Naive B cell (primary cell): ENCODE measurements around the gene GPR52. TPM values are rescaled to one million over a fixed set of nuclear protein-coding genes. Genes with fewer than 3 reads are reported as not detected.

Experiments used
- ATAC-seq, 2 donors: fragments of 150-1000 bp; cut with Tn5 transposase; 2 replicates each; pipeline ENCODE4 v1.10.0; 2021; ENCODE audit warnings: low read depth in 2 of 2, mild to moderate bottlenecking in 2 of 2, moderate library complexity in 2 of 2
- DNase-seq: peaks from one replicate; pipeline ENCODE4 v3.0.0; 2022
- H3K27ac Mint-ChIP-seq, 6 donors: one replicate each; pipeline ENCODE4 v1.8.0; 2020 to 2022; ENCODE audit warnings: mild to moderate bottlenecking in 6 of 6, mixed read lengths in 6 of 6, moderate library complexity in 5 of 6, inconsistent platforms in 2 of 6
- H3K27me3 Mint-ChIP-seq, 3 donors: one replicate each; pipeline ENCODE4 v1.8.0; 2021 to 2022; ENCODE audit warnings: mixed read lengths in 3 of 3, mild to moderate bottlenecking in 1 of 3
- H3K36me3 Mint-ChIP-seq, 2 donors: one replicate each; pipeline ENCODE4 v1.8.0; 2020 to 2022; ENCODE audit warnings: mixed read lengths in 2 of 2, inconsistent platforms in 1 of 2, mild to moderate bottlenecking in 1 of 2
- H3K4me1 Mint-ChIP-seq, 3 donors: one replicate each; pipeline ENCODE4 v1.8.0; 2020 to 2022; ENCODE audit warnings: mixed read lengths in 3 of 3, inconsistent platforms in 1 of 3, mild to moderate bottlenecking in 1 of 3, moderate library complexity in 1 of 3
- H3K4me3 Mint-ChIP-seq, 8 donors: one replicate each; pipeline ENCODE4 v1.8.0; 2020 to 2022; ENCODE audit warnings: mild to moderate bottlenecking in 8 of 8, mixed read lengths in 8 of 8, moderate library complexity in 8 of 8, inconsistent platforms in 2 of 8
- H3K9me3 Mint-ChIP-seq, 7 donors: one replicate each; pipeline ENCODE4 v1.8.0; 2020 to 2022; ENCODE audit warnings: mixed read lengths in 7 of 7, mild to moderate bottlenecking in 5 of 7, inconsistent platforms in 2 of 7, moderate library complexity in 1 of 7
- polyA plus RNA-seq, 6 donors: library from polyadenylated mRNA; unstranded; fragments of 300-500 nt; fragmentation: Illumina TruSeq; gene quantifications; one replicate each; pipeline ENCODE4 v1.2.3, GENCODE V29; 2021; ENCODE audit warnings: low read depth in 6 of 6

Gene GPR52
- polyA plus RNA-seq, 6 donors from 2014 or later = not detected

GRCh38 chr1:174425121-174425520, 22.6 kb upstream of the GPR52 start:
- peaks cover 6 to 9% (median 6%) of the 10 kb centered on the region in 3 donors for H3K4me1 Mint-ChIP-seq
- H3K9me3 Mint-ChIP-seq = no peaks in the 10 kb centered on the region
- H3K36me3 Mint-ChIP-seq = peaks cover 0 to 10% of the 10 kb centered on the region in 2 donors
- no peaks in the 10 kb centered on the region for H3K27me3 Mint-ChIP-seq
- DNase-seq (no peak), ATAC-seq (no peak)
- no peak overlapping the region for H3K4me3 Mint-ChIP-seq
- H3K27ac Mint-ChIP-seq = no peak overlapping the region

DNA sequence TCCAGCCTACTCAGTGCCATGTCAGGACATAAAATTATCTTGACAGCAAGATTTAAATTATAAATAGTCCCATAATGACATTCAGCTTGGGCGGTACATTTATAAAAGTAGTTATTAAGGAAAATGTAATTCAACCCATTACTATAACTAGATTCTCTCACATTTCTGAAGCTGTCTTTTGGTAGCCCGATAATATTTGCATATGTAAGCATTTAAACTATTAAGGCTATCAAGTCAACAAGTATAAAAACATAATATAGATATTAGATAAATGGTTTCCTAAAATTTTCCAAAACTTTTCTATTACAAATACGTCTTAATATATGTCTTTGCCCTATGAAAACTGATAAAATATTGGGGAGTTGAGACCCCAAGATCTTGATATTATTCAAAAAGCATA, 21.6 kb upstream of the GPR52 start:
- no peaks in the 10 kb centered on the region for H3K9me3 Mint-ChIP-seq
- no peak overlapping the region for H3K4me3 Mint-ChIP-seq
- ATAC-seq (no peak), DNase-seq (no peak)
- peaks cover 6 to 9% (median 6%) of the 10 kb centered on the region in 3 donors for H3K4me1 Mint-ChIP-seq
- H3K27ac Mint-ChIP-seq = no peak overlapping the region
- H3K27me3 Mint-ChIP-seq = no peaks in the 10 kb centered on the region
- H3K36me3 Mint-ChIP-seq = peaks cover 0 to 6% of the 10 kb centered on the region in 2 donors

DNA sequence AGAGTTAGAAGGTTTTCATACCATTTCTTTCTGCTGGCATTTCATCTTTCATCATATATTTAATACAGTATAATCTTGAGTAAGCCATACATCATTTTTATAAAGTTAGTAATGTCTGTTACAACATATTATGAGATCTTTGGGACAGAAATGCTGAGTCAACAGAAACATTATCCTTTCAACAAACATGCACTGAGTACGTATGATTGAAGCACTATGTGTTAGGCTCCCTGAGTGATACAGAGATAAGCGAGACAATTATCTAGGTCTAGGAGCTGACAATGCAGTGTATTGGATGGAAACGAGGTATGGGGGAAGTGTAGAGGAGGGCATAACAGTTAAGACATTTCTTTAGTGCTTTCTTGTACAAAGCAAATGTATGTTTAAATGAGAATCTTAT, 19.7 kb upstream of the GPR52 start:
- Mint-ChIP-seq H3K9me3 (no peaks in the 10 kb centered on the region), H3K4me3 (no peak overlapping the region), H3K27me3 (no peaks in the 10 kb centered on the region), H3K4me1 (peaks cover 5 to 6% (median 6%) of the 10 kb centered on the region in 3 donors), H3K36me3 (no peaks in the 10 kb centered on the region), H3K27ac (no peak overlapping the region)
- no peak for DNase-seq
- no peak for ATAC-seq

- Mint-ChIP-seq H3K27me3 (no peaks in the 10 kb centered on the region), H3K4me3 (no peak overlapping the region), H3K4me1 (peaks cover 5 to 6% (median 6%) of the 10 kb centered on the region in 3 donors), H3K36me3 (no peaks in the 10 kb centered on the region), H3K27ac (no peak overlapping the region), H3K9me3 (no peaks in the 10 kb centered on the region)
- no peak for ATAC-seq
- no peak for DNase-seq
Measured at GRCh38 chr1:174428739-174429138, 19.0 kb upstream of the GPR52 start.

DNA sequence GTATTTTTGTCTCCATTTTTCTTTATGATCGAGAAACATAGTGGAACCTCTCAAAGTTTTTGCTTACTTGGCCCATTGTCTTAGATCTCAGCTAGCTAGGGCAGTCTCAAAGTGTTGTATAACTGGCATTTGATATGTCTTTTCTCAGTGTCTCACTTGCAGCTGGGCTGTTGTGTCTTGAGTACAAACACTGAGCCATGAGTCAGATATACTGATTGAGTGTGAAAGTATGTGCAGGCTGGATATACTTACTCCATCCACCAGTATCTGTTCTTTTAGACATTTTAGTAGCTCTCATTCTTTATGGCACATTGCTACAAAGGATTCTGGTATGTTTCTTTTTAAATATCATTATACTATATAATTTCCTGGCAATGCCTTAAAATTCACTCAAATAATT, 14.3 kb upstream of the GPR52 start:
- no peak overlapping the region for H3K4me3 Mint-ChIP-seq
- H3K27me3 Mint-ChIP-seq = no peaks in the 10 kb centered on the region
- no peak overlapping the region for H3K27ac Mint-ChIP-seq
- ATAC-seq (no peak), DNase-seq (no peak)
- peaks cover 0 to 4% (median 3%) of the 10 kb centered on the region in 3 donors for H3K4me1 Mint-ChIP-seq
- peaks cover 0 to 5% (median 1%) of the 10 kb centered on the region in 7 donors for H3K9me3 Mint-ChIP-seq
- peaks cover 7 to 8% of the 10 kb centered on the region in 2 donors for H3K36me3 Mint-ChIP-seq

DNA sequence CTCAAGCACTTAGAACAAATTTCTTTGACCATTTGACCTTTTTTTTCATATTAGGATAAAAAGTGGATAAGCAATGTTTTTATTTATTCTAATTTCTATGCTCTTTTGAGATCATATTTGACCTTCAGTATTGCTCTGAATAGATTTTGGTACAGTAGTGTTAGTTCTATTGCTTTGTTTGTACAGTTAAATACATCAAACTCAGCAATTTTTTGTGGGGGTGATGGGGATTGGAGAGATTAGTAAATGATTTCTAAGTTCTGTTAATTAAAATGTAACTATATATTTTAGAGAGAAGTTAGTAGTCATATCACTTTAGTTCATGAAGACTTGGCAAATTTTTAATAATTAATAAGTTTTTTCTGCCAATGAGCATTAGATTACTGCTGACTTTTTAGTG, 2.4 kb upstream of the GPR52 start:
- H3K27ac Mint-ChIP-seq = peak overlapping the region in 2 of 6 donors; percentile 39 to 69
- DNase-seq = no peak
- no peak for ATAC-seq
- no peaks in the 10 kb centered on the region for H3K9me3 Mint-ChIP-seq
- peaks cover 0 to 9% of the 10 kb centered on the region in 2 donors for H3K36me3 Mint-ChIP-seq
- H3K4me1 Mint-ChIP-seq = peaks cover 10 to 16% (median 13%) of the 10 kb centered on the region in 3 donors
- no peak overlapping the region for H3K4me3 Mint-ChIP-seq
- no peaks in the 10 kb centered on the region for H3K27me3 Mint-ChIP-seq

GRCh38 chr1:174445817-174446216, 1.9 kb upstream of the GPR52 start:
- Mint-ChIP-seq H3K27ac (no peak overlapping the region), H3K9me3 (no peaks in the 10 kb centered on the region), H3K27me3 (no peaks in the 10 kb centered on the region), H3K4me1 (peaks cover 10 to 16% (median 13%) of the 10 kb centered on the region in 3 donors), H3K36me3 (peaks cover 0 to 9% of the 10 kb centered on the region in 2 donors), H3K4me3 (no peak overlapping the region)
- ATAC-seq (no peak), DNase-seq (no peak)

DNA sequence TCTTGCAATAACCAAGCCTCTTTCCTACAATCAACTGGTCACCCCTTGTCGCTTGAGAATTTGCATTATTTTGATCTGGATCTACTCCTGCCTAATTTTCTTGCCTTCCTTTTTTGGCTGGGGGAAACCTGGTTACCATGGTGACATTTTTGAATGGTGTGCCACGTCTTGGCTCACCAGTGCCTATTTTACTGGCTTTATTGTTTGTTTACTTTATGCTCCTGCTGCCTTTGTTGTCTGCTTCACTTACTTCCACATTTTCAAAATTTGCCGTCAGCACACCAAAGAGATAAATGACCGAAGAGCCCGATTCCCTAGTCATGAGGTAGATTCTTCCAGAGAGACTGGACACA, 743 bp downstream of the GPR52 start:
- H3K27me3 Mint-ChIP-seq = no peaks in the 10 kb centered on the region
- DNase-seq (no peak), ATAC-seq (no peak)
- H3K27ac Mint-ChIP-seq = peak overlapping the region in 1 of 6 donors; percentile 61
- no peaks in the 10 kb centered on the region for H3K9me3 Mint-ChIP-seq
- H3K4me1 Mint-ChIP-seq = peaks cover 9 to 16% (median 10%) of the 10 kb centered on the region in 3 donors
- H3K4me3 Mint-ChIP-seq = no peak overlapping the region
- peaks cover 0 to 9% of the 10 kb centered on the region in 2 donors for H3K36me3 Mint-ChIP-seq

GRCh38 chr1:174448974-174449373, 1.2 kb downstream of the GPR52 start:
- DNase-seq (no peak), ATAC-seq (no peak)
- peaks cover 9 to 16% (median 10%) of the 10 kb centered on the region in 3 donors for H3K4me1 Mint-ChIP-seq
- H3K9me3 Mint-ChIP-seq = no peaks in the 10 kb centered on the region
- H3K27ac Mint-ChIP-seq = no peak overlapping the region
- no peaks in the 10 kb centered on the region for H3K27me3 Mint-ChIP-seq
- no peak overlapping the region for H3K4me3 Mint-ChIP-seq
- peaks cover 0 to 9% of the 10 kb centered on the region in 2 donors for H3K36me3 Mint-ChIP-seq

- Mint-ChIP-seq H3K9me3 (no peaks in the 10 kb centered on the region), H3K27ac (no peak overlapping the region)
Measured at GRCh38 chr1:174451408-174451807, 3.6 kb downstream of the GPR52 start.

GRCh38 chr1:174465855-174466254, 18.1 kb downstream of the GPR52 start:
- Mint-ChIP-seq H3K27ac (no peak overlapping the region), H3K4me3 (no peak overlapping the region), H3K4me1 (peaks cover 0 to 4% (median 0%) of the 10 kb centered on the region in 3 donors), H3K27me3 (no peaks in the 10 kb centered on the region), H3K36me3 (peaks cover 0 to 14% of the 10 kb centered on the region in 2 donors), H3K9me3 (peaks cover 0 to 3% (median 0%) of the 10 kb centered on the region in 7 donors)
- ATAC-seq (no peak), DNase-seq (no peak)

More at GRCh38 chr1:174451408-174451807, 3.6 kb downstream of the GPR52 start:
- no peak for DNase-seq
- Mint-ChIP-seq H3K36me3 (peaks cover 0 to 9% of the 10 kb centered on the region in 2 donors), H3K27me3 (no peaks in the 10 kb centered on the region), H3K4me1 (peaks cover 2 to 8% (median 4%) of the 10 kb centered on the region in 3 donors), H3K4me3 (no peak overlapping the region)
- ATAC-seq = no peak

DNA sequence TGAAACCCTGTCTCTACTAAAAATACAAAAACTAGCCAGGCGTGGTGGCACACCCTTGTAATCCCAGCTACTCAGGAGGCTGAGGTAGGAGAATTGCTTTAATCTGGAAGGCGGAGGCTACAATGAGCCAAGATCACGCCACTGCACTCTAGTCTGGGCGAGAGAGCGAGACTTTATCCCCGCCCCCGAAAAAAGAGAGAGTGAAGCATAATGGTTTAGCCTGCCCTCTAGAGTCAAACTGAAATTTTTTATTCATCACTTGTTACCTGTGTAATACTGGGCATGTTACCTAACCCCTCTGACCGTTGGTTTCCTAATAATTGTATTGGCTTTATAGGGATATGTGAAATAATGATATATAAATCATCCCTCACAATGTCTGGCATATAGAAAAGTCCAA, 18.8 kb downstream of the GPR52 start:
- ATAC-seq (no peak), DNase-seq (no peak)
- Mint-ChIP-seq H3K4me3 (no peak overlapping the region), H3K36me3 (peaks cover 2 to 12% of the 10 kb centered on the region in 2 donors), H3K27me3 (no peaks in the 10 kb centered on the region), H3K4me1 (peaks cover 0 to 4% (median 0%) of the 10 kb centered on the region in 3 donors), H3K9me3 (peaks cover 0 to 3% (median 0%) of the 10 kb centered on the region in 7 donors), H3K27ac (peak overlapping the region in 1 of 6 donors; percentile 20)

GRCh38 chr1:174469052-174469451, 21.3 kb downstream of the GPR52 start:
- DNase-seq = no peak
- Mint-ChIP-seq H3K27me3 (no peaks in the 10 kb centered on the region), H3K9me3 (no peaks in the 10 kb centered on the region), H3K36me3 (peaks cover 0 to 8% of the 10 kb centered on the region in 2 donors), H3K27ac (no peak overlapping the region), H3K4me3 (no peak overlapping the region), H3K4me1 (peaks cover 0 to 10% (median 8%) of the 10 kb centered on the region in 3 donors)
- ATAC-seq = no peak

- Mint-ChIP-seq H3K27ac (no peak overlapping the region), H3K36me3 (peaks cover 0 to 8% of the 10 kb centered on the region in 2 donors), H3K27me3 (no peaks in the 10 kb centered on the region), H3K4me3 (no peak overlapping the region), H3K9me3 (no peaks in the 10 kb centered on the region), H3K4me1 (peaks cover 0 to 10% (median 8%) of the 10 kb centered on the region in 3 donors)
- DNase-seq (no peak), ATAC-seq (no peak)
Measured at GRCh38 chr1:174469687-174470086, 21.9 kb downstream of the GPR52 start.

DNA sequence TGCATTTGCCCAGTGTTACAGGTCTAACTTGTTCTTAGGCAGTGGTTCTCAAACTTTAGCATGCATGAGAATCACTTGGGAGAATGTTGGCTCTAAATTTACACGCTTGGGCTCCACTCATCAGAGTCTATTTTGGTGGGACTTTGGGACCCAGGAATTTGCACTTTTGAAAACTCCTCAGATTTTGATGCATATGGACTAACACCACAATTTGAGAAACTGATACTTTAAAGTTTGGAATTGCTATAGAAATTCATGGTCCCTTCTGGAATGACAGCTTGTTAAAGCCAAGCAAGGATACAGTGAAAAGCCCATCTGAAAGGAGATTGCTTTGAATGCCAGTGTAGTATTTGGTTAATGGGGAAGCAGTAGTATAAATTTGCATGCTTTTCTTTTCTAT, 31.5 kb downstream of the GPR52 start:
- Mint-ChIP-seq H3K36me3 (no peaks in the 10 kb centered on the region), H3K4me3 (no peak overlapping the region), H3K27me3 (no peaks in the 10 kb centered on the region), H3K27ac (no peak overlapping the region), H3K9me3 (peaks cover 0 to 3% (median 0%) of the 10 kb centered on the region in 7 donors), H3K4me1 (peaks cover 1 to 8% (median 4%) of the 10 kb centered on the region in 3 donors)
- DNase-seq (no peak), ATAC-seq (no peak)
